Measurements from ENCODE around the gene TBC1D19. TPM values are rescaled to one million over a fixed set of nuclear protein-coding genes. Genes with fewer than 3 reads are reported as not detected.
"Not testable (repeated sequence)": the region's sequence is repeated elsewhere in the genome, so short reads cannot be mapped to it uniquely, and the experiment has no call there.

Gene TBC1D19
- total RNA-seq, 1 donor from 2014 or later, result 29.8 TPM

DNA sequence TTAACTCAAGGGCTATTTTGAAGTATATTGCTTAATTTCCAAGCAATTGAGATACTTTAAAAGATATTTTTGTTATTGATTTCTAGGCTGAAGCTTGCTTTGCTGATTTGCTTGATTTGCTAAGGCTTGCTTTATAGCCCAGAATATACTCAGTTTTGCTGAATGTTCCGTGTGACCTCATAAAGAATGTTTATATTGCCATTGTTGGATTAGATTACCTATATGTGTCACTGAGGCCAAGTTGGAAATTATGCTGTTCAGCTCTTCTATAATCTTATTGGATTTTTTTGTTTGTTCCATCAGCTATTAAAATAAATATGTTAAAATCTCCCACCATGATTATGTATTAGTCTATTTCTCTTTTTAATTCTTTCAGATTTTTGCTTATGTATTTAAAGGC is 13.0 kb downstream of the TBC1D19 start:
- DNase-seq, result no peak

DNA sequence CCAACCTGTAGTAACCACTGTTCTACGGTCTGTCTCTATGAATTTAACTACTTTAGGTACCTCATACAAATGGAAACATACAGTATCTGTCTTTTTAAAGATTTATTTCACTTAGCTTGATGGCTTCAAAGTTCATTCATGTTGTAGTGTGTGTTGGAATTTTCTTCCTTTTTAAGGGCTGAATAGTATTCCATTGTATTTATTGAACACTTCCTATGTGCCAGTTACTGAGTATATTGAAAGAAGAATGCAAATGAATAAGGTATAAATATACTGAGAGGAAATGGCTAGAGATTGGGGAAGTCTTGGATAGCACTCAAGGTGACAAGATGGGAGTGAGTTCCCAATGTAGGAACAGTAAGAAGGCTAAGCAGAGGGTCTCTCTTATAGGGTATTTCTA is 17.3 kb downstream of the TBC1D19 start:
- DNase-seq, result no peak

DNA sequence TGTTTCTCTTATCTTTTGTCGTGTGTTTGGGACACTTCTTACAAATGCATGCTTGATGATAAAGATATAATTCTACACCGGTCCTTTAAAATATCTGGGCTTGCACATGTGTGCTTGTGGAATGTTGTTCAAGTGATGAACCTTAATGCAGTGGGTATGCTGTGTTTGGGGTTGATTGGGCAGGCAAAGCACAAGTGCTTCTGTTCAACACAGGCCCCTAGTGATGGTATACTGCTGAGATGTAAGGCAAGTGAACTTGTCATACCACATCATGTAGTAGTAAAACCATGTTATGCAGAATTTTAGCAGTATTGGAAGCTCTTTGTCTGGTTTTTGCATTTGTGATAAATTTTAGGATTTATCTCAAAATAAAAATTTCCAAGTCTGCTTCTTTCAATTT is 23.9 kb downstream of the TBC1D19 start:
- DNase-seq, result no peak

DNA sequence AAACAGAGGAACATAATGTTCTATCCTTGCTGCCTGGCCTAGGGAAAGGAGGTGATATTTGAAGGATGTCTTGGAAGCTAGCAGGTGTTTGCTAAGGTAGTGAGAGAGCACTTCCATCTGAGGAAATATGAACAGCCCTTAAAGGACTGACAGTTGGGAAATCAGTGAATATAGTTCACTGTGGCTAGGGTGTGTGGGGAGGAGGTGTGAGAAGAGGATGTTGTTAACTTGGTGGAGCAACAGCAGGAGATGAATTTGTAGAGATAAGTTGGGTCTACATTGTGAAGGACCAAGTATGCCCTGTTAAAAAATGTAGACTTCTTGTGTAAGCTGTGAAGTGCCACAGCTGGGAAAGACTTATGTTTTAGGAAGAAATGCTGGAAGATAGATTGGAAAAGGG is 25.5 kb downstream of the TBC1D19 start:
- DNase-seq, result no peak

DNA sequence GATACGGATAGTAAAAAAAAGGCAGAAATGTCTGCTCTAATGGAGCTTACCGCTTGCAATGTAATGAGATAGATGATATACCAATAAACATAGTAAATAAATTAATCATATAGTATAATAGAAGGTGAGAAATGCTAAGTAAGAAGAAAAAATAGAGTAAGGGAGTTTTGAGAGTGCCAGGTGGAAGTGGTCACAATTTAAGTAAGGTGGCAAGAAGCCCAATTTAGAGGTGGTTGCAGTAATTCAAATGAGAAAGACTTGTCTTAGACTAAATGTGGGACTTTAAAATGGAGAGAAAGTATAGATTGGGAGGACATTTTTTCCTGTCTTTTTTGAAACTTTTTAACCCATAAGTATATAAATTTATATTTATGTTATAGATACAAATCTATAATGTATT is 26.0 kb downstream of the TBC1D19 start:
- DNase-seq, result no peak

DNA sequence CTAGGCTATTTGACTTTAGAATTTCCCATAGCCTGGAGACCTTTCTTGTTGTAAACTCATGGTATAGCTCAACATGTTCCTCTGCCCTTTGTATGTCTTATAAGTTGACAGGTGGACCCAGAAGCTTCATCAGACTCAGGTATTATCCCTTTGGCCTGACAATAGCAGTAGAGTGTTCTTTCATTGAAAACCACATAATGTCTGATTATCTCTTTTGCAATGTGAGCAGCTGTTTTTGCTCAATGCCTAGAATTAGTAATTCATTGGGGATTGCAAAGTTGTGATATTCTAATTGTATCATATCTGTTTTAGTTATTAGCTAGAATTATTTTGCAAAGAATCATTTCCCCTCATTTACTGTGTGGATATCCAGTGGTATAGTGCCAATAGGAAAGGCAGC is 27.5 kb downstream of the TBC1D19 start:
- DNase-seq, result no peak

DNA sequence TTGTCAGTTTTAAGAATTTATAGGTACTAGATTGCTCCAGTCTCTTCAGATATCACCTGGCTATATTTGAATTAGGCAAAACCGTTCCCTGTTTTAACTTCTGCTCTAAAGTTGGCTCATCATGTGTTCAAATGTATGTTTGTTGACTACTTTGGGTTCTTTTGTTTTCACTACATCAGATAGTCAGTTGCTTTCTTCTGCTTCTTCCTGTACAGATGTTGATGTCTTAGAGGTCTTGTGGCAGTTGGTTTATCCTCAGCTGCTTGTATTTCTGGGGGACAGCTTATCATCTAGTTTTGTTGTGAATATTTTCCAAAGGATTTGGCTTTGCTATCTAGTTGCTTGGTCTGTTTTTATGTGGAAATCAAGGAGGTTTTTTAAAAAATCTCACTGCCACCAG is 28.0 kb downstream of the TBC1D19 start:
- no peak for DNase-seq

DNA sequence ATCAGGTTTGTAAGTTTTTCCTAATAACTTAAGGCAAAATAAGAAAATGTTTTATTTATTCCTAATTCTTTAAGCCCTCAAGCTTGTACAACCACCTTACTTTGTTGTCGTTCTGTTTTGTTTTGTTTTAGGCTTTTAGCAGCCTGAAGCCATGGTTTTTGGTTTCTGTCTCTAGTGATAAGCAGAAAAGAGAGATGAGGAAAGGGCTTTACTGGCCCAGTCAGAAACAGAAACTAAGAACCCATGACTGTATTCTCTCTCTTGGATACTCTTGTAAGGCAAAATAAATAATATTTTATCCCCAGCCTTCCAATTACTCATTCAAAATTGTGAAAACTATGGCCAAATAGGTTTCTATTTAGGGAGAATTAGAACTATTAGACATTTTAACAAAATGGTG is 29.4 kb downstream of the TBC1D19 start:
- no peak for DNase-seq

DNA sequence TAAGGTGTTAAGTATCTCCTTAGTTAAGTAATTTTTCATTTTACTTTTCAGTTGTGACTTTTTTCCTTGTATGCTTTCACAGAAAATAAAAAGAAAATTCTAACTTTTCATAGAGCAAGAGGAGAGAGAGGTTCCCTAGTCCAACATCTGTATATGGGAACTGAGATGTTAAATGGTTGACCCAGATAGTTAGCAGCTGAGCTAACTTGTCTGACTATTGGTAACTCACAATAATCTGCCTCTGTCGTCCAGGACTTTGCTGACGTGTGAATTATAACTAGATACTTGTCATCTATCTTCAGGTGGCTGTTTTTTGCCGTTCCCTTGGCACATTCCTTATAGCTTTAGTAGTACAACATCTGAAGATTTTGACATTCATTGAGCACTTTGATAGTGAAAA is 29.9 kb downstream of the TBC1D19 start:
- no peak for DNase-seq

DNA sequence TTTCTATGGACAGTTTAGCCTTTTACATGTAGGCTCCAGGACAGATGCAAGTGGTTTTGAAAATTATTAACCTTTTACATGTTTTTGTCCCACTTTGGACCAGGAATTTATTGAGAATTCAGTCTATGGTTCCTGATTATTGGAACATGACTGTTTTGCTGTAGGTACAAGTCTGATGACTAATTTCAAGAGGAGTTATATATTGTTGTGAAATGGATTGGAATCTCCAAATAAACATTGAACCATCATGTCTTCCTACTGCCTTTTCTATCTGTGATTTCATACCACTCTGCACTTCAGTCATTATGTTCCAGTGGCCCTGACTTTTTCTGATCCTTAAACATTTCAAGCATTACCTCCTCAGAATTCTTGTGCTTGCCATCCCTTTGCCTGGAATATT is 35.9 kb downstream of the TBC1D19 start:
- DNase-seq, result no peak

DNA sequence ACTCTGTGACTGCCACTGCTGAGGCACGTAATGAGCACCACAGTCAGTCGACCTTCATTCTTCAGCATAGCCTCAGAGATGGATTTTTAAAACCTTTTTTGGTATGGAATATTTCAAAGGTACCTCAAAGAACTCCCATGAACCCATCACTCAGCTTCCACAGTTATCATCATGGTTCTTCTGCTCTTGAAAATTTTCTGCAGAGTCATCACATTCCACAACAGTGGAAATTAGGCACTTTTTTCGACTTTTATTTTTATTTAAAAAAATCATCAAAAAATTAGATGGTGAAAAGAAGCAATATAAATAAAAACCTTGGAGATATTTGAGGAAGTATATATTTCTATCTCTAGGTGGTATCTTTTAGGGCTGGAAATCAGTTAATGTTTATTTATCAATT is 37.5 kb downstream of the TBC1D19 start:
- DNase-seq, result no peak

DNA sequence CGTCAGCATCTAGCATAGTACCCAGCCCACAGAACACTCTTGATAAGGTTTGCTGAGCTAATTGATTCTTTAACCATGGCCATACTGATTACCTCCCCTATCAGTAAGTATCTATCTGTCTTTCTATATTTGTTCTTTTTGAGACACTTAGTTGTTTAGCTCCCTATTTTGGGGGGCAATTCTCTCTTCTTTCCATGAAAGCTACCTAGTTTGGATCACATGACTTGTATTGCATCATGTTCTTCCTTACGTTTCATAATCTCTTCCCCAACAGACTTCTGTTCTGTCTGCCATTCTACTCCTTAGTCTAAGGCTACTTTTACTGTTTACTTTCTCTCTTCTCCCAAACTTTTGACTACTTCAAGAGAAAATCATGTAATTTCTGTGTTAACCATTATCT is 39.0 kb downstream of the TBC1D19 start:
- no peak for DNase-seq

DNA sequence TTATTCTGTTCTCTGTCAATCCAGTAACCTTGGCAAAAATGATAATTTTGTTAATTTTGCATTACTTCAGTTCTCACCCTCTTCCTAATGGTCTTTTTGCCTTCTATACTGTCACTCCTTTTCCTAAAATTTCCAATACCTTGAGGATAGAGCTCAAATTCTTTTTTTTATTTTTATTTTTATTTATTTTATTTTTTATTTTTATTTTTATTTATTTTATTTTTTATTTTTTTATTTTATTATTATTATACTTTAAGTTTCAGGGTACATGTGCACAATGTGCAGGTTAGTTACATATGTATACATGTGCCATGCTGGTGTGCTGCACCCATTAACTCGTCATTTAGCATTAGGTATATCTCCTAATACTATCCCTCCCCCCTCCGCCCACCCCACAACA is 42.8 kb downstream of the TBC1D19 start:
- not testable (repeated sequence) for DNase-seq

DNA sequence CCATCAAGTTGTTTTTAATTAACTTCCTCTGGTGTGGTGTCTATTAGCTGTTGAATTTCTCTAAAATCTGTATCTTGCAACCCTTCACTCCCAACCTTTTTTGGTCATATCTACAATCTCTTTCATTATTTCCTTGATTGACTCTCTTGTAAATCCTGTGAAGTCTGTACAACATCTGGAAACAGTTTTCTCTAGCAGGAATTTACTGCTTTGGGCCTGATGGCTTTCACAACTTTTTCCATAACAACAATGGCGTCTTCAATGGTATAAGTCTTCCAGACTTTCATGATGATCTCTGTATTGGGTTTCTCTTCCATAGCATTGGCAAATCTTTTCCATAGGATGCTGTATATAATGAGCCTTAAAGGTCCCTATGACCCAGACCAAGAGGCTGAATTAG is 49.0 kb downstream of the TBC1D19 start:
- no peak for DNase-seq

DNA sequence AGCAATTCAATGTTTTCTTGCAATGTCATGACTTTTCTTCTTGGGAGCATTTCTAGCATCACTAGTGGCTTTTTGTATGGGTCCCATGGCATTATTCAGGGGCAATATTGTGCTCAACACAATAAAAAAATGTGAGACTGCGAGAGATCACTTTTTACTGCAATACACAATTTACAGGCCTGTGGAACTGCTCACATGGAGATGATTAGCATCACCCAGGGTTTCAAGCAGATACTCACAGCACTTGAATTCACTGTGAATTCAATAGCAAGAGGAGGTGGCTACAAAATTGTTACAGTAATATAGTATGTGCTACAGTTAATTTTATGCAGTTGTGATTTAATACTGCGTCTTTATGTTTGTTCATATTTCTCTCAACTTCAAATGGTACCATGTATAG is 50.4 kb downstream of the TBC1D19 start:
- no peak for DNase-seq

DNA sequence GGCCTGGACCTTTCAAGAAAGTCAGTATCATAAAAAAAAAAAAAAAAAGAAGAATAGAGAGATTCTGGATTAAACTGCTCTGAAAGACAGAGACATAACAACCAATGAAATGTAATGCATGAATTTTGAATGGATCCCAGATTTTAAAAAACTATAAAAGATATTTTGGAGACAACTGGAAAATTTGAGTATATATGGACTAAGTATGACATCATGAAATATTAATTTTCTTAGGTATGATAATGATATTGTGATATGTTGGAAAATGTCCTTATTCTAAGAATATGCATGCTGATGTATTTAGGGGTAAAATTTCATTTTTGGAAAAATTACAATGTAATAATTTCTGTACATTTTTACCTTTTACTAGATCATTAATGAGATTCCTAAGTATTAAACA is 52.6 kb downstream of the TBC1D19 start:
- no peak for DNase-seq

DNA sequence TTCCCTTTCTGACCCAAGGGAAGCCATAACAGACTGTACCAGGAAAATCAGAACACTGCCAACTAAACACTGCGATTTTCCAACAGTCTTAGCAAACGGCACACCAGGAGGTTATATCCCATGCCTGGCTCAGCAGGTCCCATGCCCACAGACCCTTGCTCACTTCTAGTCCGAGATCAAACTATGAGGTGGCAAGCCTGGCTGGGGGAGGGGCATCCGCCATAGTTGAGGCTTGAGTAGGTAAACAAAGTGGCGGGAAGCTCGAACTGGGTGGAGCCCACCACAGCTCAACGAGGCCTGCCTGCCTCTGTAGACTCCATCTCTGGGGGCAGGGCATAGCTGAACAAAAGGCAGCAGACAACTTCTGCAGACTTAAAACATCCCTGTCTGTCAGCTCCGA is 56.8 kb downstream of the TBC1D19 start:
- DNase-seq, result not testable (repeated sequence)

DNA sequence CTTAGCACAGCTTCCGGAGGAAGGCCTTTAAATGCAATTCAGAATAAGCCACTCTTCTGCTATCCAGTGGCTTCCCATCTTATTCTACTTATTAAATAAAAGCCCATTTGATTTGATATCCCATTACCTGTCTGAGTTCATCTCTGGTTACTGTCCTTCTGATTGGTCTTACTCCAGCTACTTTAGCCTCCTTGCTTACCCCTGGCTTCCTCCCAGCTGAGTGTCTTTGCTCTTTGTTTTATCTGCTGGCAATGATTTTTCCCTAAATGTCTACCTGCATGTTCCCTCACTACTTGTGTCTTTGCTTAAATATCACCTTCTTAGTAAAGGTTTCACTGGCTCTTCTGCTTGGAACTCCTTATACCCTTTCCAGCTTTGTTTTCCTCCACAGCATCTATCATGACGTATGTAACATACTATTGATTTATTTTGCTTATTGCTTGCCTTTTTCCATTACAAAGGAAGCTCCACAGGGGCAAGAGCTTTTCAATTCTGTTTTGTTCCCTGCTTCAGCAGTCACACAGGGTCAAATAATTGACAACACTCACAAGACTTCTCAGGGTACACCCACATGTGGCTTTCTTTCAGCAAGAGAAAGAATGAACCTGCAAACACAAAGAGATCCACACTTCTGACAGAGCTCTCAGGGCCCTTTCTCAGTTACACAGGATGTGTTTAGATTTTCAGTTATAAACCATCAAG is 63.8 kb downstream of the TBC1D19 start:
- no peak for DNase-seq

DNA sequence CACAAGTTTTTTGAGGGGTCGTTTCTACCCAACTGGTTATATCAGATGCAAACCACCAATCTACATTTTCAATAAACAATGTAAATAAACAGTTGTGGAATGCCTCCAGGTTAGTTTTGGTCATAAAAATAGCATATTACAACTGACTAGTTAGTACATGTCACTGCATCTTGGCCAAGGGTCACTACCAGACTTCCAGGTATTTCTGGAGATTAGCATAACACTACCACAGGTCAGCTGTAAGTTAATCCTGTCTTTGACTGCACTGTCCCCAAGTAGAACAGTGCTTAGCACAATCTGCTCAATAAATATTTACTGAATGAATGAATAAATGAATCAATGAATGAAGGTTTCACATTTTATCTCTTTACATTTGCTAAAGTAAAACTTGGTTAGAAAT is 64.4 kb downstream of the TBC1D19 start:
- no peak for DNase-seq

DNA sequence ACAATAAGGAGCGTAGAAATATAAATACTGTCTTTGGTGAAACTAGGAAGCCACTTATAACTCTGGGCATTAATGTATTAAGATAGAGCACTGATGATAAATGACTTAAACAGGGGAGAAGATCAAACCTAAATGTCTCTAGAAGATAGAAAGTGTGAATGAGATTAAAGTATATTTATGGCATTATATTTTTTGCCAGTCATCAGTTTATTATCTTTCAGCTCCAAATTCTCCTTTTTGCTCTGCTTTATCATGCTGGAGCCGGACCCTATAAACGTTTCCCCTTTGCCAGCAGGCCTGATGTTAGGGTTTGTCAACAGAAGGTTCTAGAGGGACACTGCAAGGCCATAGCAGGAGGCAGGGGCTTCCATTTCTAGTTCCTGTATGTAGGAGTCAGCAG is 76.4 kb downstream of the TBC1D19 start:
- no peak for DNase-seq

DNA sequence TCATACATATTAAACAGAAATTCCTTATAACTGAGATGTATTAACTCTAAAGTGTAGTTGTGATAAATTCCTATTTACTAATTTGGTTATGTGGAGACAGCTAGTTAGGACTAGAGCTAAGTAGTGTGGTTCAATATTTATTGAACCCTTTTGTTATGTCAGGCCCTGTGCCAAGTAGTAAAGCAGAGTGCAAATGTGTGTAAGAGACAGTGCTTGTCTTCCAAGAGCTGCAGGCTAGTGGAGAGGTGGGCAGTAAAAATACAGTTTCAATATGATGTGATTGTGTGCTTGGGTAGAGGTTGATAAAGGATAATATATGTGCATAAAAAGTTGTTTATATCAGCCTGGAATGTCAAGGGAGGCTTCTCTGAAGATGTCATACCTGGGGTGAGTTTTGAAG is 80.0 kb downstream of the TBC1D19 start:
- no peak for DNase-seq

DNA sequence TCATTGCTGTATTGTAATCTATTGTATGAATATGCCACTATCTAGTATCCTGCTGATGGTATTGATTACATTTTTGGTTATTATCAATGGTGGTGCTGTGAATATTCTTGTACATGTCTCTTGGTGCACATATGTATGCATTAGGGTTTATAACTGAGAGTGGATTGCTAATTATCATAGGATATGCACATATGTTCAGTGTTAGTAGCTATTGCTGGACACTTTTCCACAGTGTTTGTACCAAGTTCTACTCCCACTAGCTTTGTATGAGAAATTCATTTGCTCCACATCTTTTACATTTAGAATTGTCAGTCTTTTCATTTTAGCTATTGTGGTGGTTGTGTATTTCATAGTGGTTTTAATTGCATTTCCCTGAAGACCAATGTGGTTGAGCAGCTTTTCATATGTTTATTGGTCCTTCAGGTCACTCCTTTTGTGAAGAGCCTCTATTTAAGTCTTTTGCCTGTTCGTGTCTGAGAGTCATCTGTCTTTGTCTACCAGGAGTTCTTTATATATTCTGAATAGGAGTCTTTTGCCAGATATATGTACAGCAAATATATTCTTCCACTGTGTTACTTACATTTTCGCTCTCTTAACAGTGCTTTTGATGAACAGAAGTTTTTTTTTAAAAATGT is 87.1 kb downstream of the TBC1D19 start:
- DNase-seq, result no peak

DNA sequence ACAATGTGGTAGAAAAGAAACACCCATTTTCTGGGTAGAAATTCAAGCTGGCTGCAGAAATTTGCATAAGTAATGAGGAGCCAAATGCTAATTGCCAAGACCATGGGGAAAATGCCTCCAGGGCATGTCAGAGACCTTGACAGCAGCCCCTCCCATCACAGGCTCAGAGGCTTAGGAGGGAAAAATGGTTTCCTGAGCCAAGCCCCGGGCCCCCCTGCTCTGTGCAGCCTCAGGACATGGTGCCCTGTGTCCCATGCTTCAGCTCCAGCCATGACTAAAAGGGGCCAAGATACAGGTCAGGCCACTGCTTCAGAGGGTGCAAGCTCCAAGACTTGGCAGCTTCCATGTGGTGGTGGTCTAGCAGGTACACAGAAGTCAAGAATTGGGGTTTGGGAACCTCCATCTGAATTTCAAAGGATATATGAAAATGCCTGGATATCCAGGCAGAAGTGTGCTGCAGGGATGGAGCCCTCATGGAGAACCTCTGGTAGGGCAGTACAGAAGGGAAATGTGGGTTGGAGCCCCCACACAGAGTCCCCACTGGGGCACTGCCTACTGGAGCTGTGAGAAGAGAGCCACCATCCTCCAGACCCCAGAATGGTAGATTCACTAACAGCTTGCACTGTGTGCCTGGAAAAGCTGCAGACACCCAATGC is 95.3 kb downstream of the TBC1D19 start:
- DNase-seq, result not testable (repeated sequence)

DNA sequence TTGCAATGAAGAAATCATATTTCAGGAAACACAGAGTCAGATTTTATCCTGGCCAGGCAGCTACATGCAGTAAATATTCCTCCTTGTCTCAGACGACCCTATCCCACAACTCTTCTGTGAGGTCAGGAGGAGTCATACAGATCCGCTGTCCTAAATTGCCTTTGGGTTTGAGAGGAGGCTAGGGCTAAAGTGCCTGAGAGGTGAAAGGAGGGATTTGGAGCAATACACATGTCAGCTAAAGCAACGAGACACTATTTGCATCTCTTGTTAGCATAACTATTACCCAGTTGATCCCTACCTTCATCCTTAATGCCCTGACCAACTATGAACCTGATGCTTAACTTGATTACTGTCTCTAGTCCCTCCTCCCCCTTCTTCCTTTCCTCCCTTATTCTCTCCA is 98.6 kb downstream of the TBC1D19 start:
- DNase-seq, result no peak
